ENCODE measurements around the gene CDH24. TPM values are rescaled to one million over a fixed set of nuclear protein-coding genes. Genes with fewer than 3 reads are reported as not detected.
A peak's percentile ranks its signal among the peaks of the same experiment; 100 is the strongest.

CDH24 gene
- total and polyA plus RNA-seq, 2 donors = 2.8 to 7.0 TPM

DNA sequence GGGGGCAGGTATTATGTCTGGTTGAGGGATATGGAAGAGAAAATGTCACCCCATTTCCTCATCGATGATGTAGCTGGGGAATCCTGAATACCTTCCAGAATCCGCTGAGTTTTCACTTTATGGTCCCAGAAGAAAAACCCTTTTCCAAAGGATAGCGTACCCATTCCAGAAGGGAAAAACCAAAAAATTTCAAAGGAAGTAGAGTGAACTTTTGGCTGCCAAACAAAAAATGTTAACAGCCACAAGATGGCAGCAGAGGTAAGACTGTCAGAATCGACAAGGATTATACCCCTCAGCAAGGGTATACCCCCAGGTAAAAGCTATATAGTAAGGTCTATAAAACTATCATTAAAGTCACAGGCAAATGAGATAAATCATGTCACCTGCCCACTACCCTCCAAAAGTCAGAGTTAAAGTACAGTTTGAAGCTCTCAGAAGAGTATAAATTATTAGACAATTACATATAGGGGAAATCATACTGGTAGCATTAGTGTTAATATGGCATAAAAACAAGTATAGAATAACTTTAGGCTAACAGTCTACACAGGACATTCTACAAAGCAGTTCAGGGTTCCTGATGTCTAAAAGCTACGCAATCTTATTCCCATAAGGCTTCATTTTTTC lies 19.6 kb upstream of the CDH24 start:
- 78% methylated on average over 5 of the region's 5 CpGs for WGBS
- no peaks in the 10 kb centered on the region for H3K9me3 ChIP-seq (ENCODE audit: control insufficient read depth in 2 of 2, insufficient read depth in 1 of 2, low read length in 1 of 2)
- no peak overlapping the region for H3K4me3 ChIP-seq (ENCODE audit: low read length in 2 of 2)
- peaks cover 75 to 93% of the 10 kb centered on the region in 2 donors for H3K36me3 ChIP-seq (ENCODE audit: control insufficient read depth in 2 of 2, insufficient read depth in 2 of 2, low read length in 1 of 2)
- no peak overlapping the region for H3K27ac ChIP-seq (ENCODE audit: low read depth in 1 of 2, low read length in 1 of 2)
- peaks cover under 1 to 4% of the 10 kb centered on the region in 2 donors for H3K4me1 ChIP-seq (ENCODE audit: control insufficient read depth in 2 of 2, insufficient read depth in 2 of 2, low read length in 2 of 2)
- no peaks in the 10 kb centered on the region for H3K27me3 ChIP-seq (ENCODE audit: control insufficient read depth in 2 of 2, insufficient read depth in 1 of 2, low read length in 1 of 2)
- peak in 5 of 9 donors; percentile 45 to 68 (median 50) for DNase-seq (ENCODE audit: low read depth in 6 of 9, low spot score in 9 of 9)

DNA sequence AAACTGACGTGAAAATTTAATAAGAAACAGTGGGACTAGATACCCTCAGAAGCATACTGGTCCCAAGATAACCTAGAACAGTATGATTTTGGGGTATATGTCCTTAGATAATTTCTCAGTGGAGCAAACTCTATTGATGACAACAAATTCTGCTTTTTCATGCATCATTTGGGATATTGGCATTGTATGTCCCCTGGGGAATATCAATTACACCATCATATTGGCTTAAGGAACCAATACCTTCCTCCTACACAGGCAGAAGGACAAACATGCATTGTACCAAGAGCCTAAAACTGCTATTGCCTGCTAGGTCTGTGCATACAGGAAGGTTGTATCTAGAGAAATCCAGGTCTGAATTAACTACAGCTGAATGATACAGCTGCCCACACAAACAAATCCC lies 17.6 kb upstream of the CDH24 start:
- H3K27me3 ChIP-seq (ENCODE audit: control insufficient read depth in 2 of 2, insufficient read depth in 1 of 2, low read length in 1 of 2) = no peaks in the 10 kb centered on the region
- H3K36me3 ChIP-seq (ENCODE audit: control insufficient read depth in 2 of 2, insufficient read depth in 2 of 2, low read length in 1 of 2) = peaks cover 63 to 75% of the 10 kb centered on the region in 2 donors
- H3K9me3 ChIP-seq (ENCODE audit: control insufficient read depth in 2 of 2, insufficient read depth in 1 of 2, low read length in 1 of 2) = no peaks in the 10 kb centered on the region
- 97% methylated on average over 1 of the region's 1 CpG for WGBS
- H3K4me1 ChIP-seq (ENCODE audit: control insufficient read depth in 2 of 2, insufficient read depth in 2 of 2, low read length in 2 of 2) = peaks cover 13 to 18% of the 10 kb centered on the region in 2 donors
- no peak overlapping the region for H3K27ac ChIP-seq (ENCODE audit: low read depth in 1 of 2, low read length in 1 of 2)
- no peak overlapping the region for H3K4me3 ChIP-seq (ENCODE audit: low read length in 2 of 2)
- DNase-seq (ENCODE audit: low read depth in 6 of 9, low spot score in 9 of 9) = no peak

- peak overlapping the region in 1 of 2 donors; percentile 67 for H3K4me3 ChIP-seq (ENCODE audit: low read length in 2 of 2)
- DNase-seq (ENCODE audit: low read depth in 6 of 9, low spot score in 9 of 9) = no peak
- peaks cover 13 to 32% of the 10 kb centered on the region in 2 donors for H3K4me1 ChIP-seq (ENCODE audit: control insufficient read depth in 2 of 2, insufficient read depth in 2 of 2, low read length in 2 of 2)
- no peaks in the 10 kb centered on the region for H3K9me3 ChIP-seq (ENCODE audit: control insufficient read depth in 2 of 2, insufficient read depth in 1 of 2, low read length in 1 of 2)
- 81% methylated on average over 5 of the region's 5 CpGs for WGBS
- H3K27me3 ChIP-seq (ENCODE audit: control insufficient read depth in 2 of 2, insufficient read depth in 1 of 2, low read length in 1 of 2) = no peaks in the 10 kb centered on the region
- H3K27ac ChIP-seq (ENCODE audit: low read depth in 1 of 2, low read length in 1 of 2) = peak overlapping the region in 1 of 2 donors; percentile 71
- H3K36me3 ChIP-seq (ENCODE audit: control insufficient read depth in 2 of 2, insufficient read depth in 2 of 2, low read length in 1 of 2) = peaks cover 58 to 72% of the 10 kb centered on the region in 2 donors
Observed at GRCh38 chr14:23071921-23072539, 14.7 kb upstream of the CDH24 start.

GRCh38 chr14:23071244-23071920 lies 14.1 kb upstream of the CDH24 start:
- no peaks in the 10 kb centered on the region for H3K9me3 ChIP-seq (ENCODE audit: control insufficient read depth in 2 of 2, insufficient read depth in 1 of 2, low read length in 1 of 2)
- H3K36me3 ChIP-seq (ENCODE audit: control insufficient read depth in 2 of 2, insufficient read depth in 2 of 2, low read length in 1 of 2) = peaks cover 58 to 72% of the 10 kb centered on the region in 2 donors
- peaks cover 13 to 32% of the 10 kb centered on the region in 2 donors for H3K4me1 ChIP-seq (ENCODE audit: control insufficient read depth in 2 of 2, insufficient read depth in 2 of 2, low read length in 2 of 2)
- peak overlapping the region; percentile 62 to 71 for H3K27ac ChIP-seq (ENCODE audit: low read depth in 1 of 2, low read length in 1 of 2)
- 4% methylated on average over 14 of the region's 14 CpGs for WGBS
- peak in 8 of 9 donors; percentile 59 to 89 (median 70) for DNase-seq (ENCODE audit: low read depth in 6 of 9, low spot score in 9 of 9)
- H3K27me3 ChIP-seq (ENCODE audit: control insufficient read depth in 2 of 2, insufficient read depth in 1 of 2, low read length in 1 of 2) = no peaks in the 10 kb centered on the region
- peak overlapping the region; percentile 67 to 82 for H3K4me3 ChIP-seq (ENCODE audit: low read length in 2 of 2)

DNA sequence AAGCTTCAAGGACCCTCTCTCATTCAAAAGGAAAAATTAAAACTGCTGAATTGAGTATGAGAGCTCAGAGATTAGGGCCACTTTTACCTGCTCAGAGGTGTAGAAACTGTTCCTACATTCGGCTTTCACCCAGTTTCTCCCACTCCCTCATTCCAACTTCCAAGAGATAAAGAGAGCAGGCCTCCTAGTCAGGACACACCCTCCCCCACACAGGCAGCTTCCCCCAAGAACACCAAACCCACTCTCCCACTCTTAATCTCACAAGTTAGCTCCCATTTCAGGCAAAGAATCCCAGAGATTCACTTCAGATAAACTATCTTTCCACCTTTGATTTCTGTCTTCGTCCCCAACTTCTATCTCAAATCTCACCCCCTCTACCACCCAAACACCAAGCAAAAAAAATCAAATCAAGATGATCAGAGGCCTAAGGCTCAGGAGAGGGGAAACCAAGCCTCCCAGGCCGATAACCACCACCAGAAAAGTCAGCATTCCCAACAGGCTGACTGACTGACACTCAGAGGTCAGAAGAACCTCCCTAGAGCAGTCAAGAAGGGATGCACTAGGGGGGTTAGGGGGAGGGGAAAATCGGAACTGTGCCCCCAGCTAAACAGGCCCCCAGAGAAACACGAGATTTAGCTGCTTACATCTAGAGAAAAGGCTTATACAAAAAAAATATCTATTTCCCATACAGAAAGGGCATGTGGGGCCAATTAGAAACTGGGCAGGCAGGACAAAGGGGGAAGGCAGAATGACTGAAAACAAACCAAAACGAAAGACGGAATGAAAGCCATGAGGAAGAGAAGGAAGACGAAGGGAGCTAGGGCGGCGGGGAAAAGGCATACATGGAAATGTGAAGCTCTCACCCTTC lies 13.2 kb upstream of the CDH24 start:
- 28% methylated on average over 10 of the region's 10 CpGs for WGBS
- peaks cover 13 to 32% of the 10 kb centered on the region in 2 donors for H3K4me1 ChIP-seq (ENCODE audit: control insufficient read depth in 2 of 2, insufficient read depth in 2 of 2, low read length in 2 of 2)

GRCh38 chr14:23069413-23069806 lies 12.1 kb upstream of the CDH24 start:
- peaks cover 57 to 72% of the 10 kb centered on the region in 2 donors for H3K36me3 ChIP-seq (ENCODE audit: control insufficient read depth in 2 of 2, insufficient read depth in 2 of 2, low read length in 1 of 2)
- peaks cover 13 to 32% of the 10 kb centered on the region in 2 donors for H3K4me1 ChIP-seq (ENCODE audit: control insufficient read depth in 2 of 2, insufficient read depth in 2 of 2, low read length in 2 of 2)
- peak overlapping the region in 1 of 2 donors; percentile 52 for H3K27ac ChIP-seq (ENCODE audit: low read depth in 1 of 2, low read length in 1 of 2)
- no peaks in the 10 kb centered on the region for H3K27me3 ChIP-seq (ENCODE audit: control insufficient read depth in 2 of 2, insufficient read depth in 1 of 2, low read length in 1 of 2)
- no peak for DNase-seq (ENCODE audit: low read depth in 6 of 9, low spot score in 9 of 9)
- WGBS = 97% methylated on average over 4 of the region's 4 CpGs
- H3K9me3 ChIP-seq (ENCODE audit: control insufficient read depth in 2 of 2, insufficient read depth in 1 of 2, low read length in 1 of 2) = no peaks in the 10 kb centered on the region
- H3K4me3 ChIP-seq (ENCODE audit: low read length in 2 of 2) = no peak overlapping the region

More for the DNA sequence above, 13.2 kb upstream of the CDH24 start:
- Histone ChIP-seq H3K9me3 (ENCODE audit: control insufficient read depth in 2 of 2, insufficient read depth in 1 of 2, low read length in 1 of 2) (no peaks in the 10 kb centered on the region), H3K36me3 (ENCODE audit: control insufficient read depth in 2 of 2, insufficient read depth in 2 of 2, low read length in 1 of 2) (peaks cover 59 to 72% of the 10 kb centered on the region in 2 donors), H3K4me3 (ENCODE audit: low read length in 2 of 2) (peak overlapping the region; percentile 67 to 82), H3K27ac (ENCODE audit: low read depth in 1 of 2, low read length in 1 of 2) (peak overlapping the region in 1 of 2 donors; percentile 71), H3K27me3 (ENCODE audit: control insufficient read depth in 2 of 2, insufficient read depth in 1 of 2, low read length in 1 of 2) (no peaks in the 10 kb centered on the region)
- no peak for DNase-seq (ENCODE audit: low read depth in 6 of 9, low spot score in 9 of 9)

DNA sequence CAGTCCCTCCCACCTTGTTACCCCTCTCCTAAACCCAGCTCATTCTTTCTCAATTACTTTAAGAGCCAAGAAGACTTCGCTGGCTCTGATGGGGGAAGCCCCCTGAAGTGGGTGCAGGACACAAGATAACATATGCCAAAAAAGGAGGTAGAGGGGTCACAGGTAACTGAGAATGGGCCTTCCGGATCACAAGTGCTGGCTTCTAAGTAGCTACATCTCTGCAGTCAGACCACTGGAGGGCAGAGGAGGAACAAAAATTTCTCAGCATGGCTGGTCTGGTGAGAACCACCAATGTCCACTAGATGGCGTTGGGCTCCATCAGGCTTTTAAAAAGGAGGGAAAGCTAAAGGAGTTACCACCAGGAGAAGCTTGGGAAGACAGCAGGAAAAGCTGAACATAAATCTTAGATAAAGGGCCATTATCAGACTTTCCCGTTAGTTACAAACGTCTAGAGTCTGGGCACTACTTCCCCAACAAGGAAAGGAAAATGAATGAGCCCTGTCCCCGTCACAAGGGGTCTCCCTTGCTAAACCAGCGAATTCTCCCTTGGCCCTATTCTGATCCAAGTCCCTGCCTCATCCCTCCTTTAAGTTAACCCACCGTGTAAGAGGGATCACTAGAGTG lies 11.6 kb upstream of the CDH24 start:
- H3K36me3 ChIP-seq (ENCODE audit: control insufficient read depth in 2 of 2, insufficient read depth in 2 of 2, low read length in 1 of 2) = peaks cover 58 to 76% of the 10 kb centered on the region in 2 donors
- no peaks in the 10 kb centered on the region for H3K9me3 ChIP-seq (ENCODE audit: control insufficient read depth in 2 of 2, insufficient read depth in 1 of 2, low read length in 1 of 2)
- DNase-seq (ENCODE audit: low read depth in 6 of 9, low spot score in 9 of 9) = peak; percentile 55 to 91 (median 81)
- H3K27me3 ChIP-seq (ENCODE audit: control insufficient read depth in 2 of 2, insufficient read depth in 1 of 2, low read length in 1 of 2) = no peaks in the 10 kb centered on the region
- WGBS = 45% methylated on average over 8 of the region's 8 CpGs
- no peak overlapping the region for H3K4me3 ChIP-seq (ENCODE audit: low read length in 2 of 2)
- H3K27ac ChIP-seq (ENCODE audit: low read depth in 1 of 2, low read length in 1 of 2) = peak overlapping the region in 1 of 2 donors; percentile 52
- peaks cover 13 to 32% of the 10 kb centered on the region in 2 donors for H3K4me1 ChIP-seq (ENCODE audit: control insufficient read depth in 2 of 2, insufficient read depth in 2 of 2, low read length in 2 of 2)

All from thymus (tissue), 11 donors.